ENCODE measurements around the gene ACBD4.

ACBD4 gene

GRCh38 chr17:45147581-45148182 lies 12.2 kb downstream of the ACBD4 start:
- peak; percentile 90 for DNase-seq (ENCODE audit: low read depth)
- no peak for TF ChIP-seq CTCF (IDR thresholded peaks at IDR 0.05; ENCODE audit: insufficient read depth, low read depth, low read length, missing control alignments)
- H3K4me3 ChIP-seq (ENCODE audit: low read length): peak overlapping the region; percentile 88

- DNase-seq (ENCODE audit: low read depth): peak; percentile 100
- peak within 1 kb of the TSS; percentile 91 for H3K4me3 ChIP-seq (ENCODE audit: low read length)
- TF ChIP-seq CTCF (IDR thresholded peaks at IDR 0.05; ENCODE audit: insufficient read depth, low read depth, low read length, missing control alignments): no peak
Measured at GRCh38 chr17:45148183-45149036, 12.9 kb downstream of the ACBD4 start, which contains the start of gene HEXIM1. Gene HEXIM1 (plus strand): TSS chr17:45148475. CDS start chr17:45149191, 716 bp downstream.

- H3K4me3 ChIP-seq (ENCODE audit: low read length): peak overlapping the region; percentile 91
- TF ChIP-seq CTCF (IDR thresholded peaks at IDR 0.05; ENCODE audit: insufficient read depth, low read depth, low read length, missing control alignments): peak; percentile 86
- peak; percentile 82 for DNase-seq (ENCODE audit: low read depth)
Measured at GRCh38 chr17:45149037-45149668, 13.7 kb downstream of the ACBD4 start.

GRCh38 chr17:45149669-45150664 lies 14.5 kb downstream of the ACBD4 start:
- no peak for TF ChIP-seq CTCF (IDR thresholded peaks at IDR 0.05; ENCODE audit: insufficient read depth, low read depth, low read length, missing control alignments)
- H3K4me3 ChIP-seq (ENCODE audit: low read length): peak overlapping the region; percentile 91
- DNase-seq (ENCODE audit: low read depth): peak; percentile 69

GRCh38 chr17:45150911-45151809 lies 15.7 kb downstream of the ACBD4 start:
- no peak for TF ChIP-seq CTCF (IDR thresholded peaks at IDR 0.05; ENCODE audit: insufficient read depth, low read depth, low read length, missing control alignments)
- DNase-seq (ENCODE audit: low read depth): no peak
- peak overlapping the region; percentile 91 for H3K4me3 ChIP-seq (ENCODE audit: low read length)

All from epithelial cell of esophagus (primary cell).